SIG-M5 (cell line): ENCODE data around the gene MGLL.
"Not testable (repeated sequence)": the region's sequence is repeated elsewhere in the genome, so short reads cannot be mapped to it uniquely, and the experiment has no call there.

Experiments
- DNase-seq: peaks from one replicate; lab custom pipeline; 2025; lab: John Stamatoyannopoulos, UW

MGLL gene

DNA sequence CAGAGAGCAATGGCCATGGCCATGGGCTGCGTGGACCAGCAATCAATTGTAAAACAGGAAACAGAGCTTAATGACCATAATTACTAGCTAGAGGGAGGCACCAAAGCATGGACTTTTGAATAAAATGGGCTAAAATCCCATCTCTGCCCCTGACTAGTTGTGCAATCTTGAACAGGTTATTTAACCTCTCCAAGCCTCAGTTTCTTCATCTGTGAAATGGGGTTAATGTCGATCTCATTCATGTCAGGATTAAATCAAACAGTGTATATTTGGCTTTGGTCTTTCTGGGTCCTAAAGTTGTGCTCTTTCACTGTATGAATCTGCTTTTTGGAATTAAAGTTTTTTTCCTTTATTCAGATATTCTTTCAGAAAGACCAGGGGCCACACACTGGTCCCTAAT lies 113.5 kb downstream of the MGLL start:
- no peak for DNase-seq

DNA sequence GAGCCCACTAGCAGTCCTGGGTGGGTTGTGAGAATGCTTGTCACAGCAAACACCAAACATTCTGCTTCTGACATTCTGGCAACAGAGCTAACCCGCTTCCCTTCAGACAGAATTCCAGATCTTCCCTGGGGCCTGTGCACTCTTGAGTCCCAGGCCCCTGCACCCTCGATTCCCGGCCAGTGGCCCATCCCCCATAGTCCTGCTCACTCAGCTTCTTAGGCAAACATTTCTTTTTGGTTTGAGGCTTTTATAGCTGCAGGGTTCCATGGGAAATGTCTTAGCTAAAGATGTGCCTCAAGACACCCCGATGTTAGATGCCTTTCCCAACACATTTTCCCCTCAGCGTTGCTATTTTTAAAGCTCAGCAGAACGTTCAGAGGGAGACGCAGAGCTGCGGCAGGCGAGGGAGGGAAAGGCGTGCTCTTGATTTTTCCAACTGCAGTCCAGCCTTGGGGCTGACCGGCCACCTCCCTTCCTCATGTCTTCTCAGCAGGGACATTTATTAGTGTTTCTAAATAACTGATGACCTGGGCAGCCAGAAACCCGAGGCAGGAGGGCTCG lies 114.4 kb downstream of the MGLL start:
- DNase-seq: no peak

DNA sequence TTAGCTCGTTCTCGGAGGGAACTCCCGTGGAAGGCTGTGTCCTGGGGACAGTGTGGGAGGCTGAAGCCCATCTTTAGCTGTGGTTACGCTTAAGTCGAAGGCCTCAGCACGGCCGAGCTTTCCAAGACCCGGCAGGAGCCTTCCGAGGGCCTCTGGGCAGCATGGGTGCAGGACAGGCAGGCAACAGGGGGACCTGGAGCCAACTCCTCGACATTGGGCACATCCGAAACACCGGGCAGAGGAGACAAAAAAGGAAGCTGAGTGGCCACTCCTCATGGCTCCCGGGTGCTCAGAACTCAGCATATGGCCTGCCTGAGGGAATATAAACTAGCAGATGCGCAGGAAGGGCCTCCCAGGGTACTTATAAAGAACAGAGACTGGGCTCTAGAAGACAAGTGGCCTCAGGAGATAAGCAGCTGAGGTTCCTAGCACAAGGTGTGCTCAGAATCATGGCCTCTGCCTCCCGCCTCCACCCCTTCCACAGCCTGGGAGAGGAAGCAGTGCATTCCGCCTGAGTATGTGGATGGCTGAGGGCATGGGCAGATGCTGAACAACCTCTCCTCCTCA lies 115.4 kb downstream of the MGLL start:
- no peak for DNase-seq

DNA sequence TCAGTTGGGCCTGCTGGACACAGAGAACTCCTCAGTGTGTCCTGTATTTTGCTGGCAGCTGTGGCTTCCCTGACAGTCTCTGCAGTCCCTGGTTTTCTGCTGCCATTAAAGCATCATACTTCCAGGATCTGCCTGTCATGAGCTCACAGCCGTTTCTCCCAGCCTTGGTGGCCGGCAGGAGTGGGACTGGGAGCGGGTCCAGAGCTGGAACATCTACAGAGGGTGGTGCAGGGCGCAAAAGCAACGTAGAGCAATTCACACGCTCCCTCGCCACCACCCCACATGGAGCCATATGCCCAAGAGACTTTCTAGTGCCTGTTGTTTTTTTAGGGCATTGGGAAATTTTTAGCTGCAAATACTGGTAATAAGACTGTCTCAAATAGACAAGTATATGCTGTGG lies 116.0 kb downstream of the MGLL start:
- no peak for DNase-seq

- DNase-seq: not testable (repeated sequence)
These were observed 117.5 kb downstream of the MGLL start for GRCh38 chr3:127704840-127705239.

GRCh38 chr3:127702151-127702578 lies 120.2 kb downstream of the MGLL start:
- no peak for DNase-seq

DNA sequence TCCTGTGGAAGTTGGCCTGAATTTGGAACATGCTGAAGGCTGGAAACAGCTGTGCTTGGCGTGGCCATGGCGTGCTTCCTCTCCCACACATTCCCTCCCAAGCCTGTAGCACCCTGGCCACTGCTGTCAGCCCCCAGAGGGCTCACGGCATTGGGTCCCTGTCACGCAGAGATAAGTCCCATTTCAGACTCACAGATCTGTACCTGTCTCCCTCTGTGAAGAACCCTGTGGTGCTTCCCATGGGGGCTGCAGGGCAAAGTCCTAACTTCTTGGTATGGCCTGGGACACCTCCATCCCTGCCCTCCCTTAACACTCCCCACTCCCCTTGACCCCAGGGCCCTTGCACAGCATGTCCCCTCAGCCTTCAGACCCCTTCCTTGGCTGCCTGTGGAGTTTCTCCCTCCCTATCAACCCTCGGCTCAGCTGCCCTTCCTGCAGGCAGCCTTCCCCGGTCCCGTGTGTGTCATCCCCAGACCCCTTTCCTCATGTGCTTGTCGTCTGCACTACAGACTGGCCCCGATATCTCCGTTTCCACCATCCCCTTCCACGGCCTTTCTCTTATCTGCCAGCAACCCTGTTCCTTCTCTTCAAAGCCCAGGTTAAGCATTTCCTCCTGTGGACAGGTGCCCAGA lies 120.9 kb downstream of the MGLL start:
- DNase-seq: no peak

- no peak for DNase-seq
These were observed 121.9 kb downstream of the MGLL start for GRCh38 chr3:127700406-127700805.

GRCh38 chr3:127699416-127700300 lies 122.7 kb downstream of the MGLL start:
- DNase-seq: no peak

GRCh38 chr3:127698691-127699415 lies 123.5 kb downstream of the MGLL start:
- no peak for DNase-seq

- DNase-seq: no peak
These were observed 124.0 kb downstream of the MGLL start for GRCh38 chr3:127698286-127698685.

DNA sequence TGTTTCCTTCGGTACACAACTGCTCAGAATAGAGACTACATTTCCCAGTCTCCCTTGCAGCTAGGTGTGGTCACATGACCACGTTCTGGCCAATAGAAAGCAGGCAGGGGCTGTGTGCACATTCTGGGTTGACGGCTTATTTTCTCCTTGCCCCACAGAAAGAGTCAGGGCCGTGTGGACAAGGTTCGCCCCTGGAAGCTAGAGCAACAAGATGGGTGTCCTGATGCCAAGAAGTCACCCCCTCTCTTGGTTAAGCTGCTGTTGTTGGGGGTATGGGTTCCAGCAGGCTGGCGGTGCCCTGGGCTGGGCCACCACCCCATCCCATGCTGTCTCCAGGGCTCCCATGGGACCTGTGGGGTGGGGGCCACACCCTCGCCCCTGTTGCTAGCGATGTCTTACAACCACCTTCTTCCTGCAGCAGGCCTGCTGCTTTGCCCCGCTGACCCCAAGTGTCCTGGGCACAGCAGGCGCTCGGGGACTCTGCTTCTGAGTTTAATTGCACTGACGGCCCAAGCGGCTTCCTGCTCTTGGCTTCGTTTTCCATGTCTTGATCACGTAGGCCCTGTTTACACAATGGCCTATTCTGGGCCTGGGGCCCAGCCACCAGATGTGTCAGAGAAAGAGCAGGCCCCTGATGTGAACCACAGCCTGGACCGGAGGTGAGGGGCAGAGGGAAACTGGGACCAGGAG lies 124.6 kb downstream of the MGLL start:
- DNase-seq: no peak

- no peak for DNase-seq
These were observed 127.7 kb downstream of the MGLL start for GRCh38 chr3:127694467-127695215.

- DNase-seq: no peak
These were observed 128.9 kb downstream of the MGLL start for GRCh38 chr3:127693336-127693843.

DNA sequence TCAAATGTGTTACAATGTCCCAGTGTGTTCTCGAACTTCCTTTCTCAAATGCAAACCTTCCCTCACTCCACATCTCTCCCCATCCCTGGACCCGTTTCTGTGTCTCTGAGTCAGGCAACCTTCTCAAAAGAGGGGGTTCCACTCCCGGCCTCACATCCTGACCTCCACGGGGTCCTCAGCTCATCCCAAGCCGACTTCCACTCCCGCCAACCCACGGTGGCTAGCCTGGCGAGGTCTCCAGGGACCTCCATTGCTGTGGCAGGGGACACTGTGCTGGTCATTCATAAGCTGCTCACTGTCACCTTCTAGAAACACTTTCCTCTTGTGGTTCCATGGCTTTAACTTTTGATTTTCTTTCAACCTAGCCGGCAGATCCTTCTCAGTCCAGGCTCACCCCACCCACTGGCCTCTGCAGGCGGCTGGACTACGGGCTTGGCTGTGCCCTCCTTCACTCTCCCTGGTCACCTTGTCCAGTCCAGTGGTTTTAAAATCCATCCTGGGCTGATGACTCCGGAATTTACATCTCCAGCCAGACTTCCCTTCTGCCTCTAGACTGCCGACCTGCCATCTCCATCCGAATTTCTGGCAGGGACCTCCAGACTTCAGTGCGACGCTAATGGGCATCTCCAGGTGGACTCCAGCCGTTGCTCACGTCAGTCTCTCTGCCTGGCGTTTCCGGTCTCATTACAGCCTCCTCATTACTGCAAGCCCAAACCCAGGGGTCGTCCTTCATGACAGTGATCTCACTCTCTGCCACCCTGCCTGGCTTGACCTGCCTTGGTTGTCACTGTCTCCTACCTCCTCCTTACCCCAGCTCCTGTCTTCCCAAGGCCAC lies 129.6 kb downstream of the MGLL start:
- no peak for DNase-seq

- DNase-seq: no peak
These were observed 130.3 kb downstream of the MGLL start for GRCh38 chr3:127691974-127692373.

DNA sequence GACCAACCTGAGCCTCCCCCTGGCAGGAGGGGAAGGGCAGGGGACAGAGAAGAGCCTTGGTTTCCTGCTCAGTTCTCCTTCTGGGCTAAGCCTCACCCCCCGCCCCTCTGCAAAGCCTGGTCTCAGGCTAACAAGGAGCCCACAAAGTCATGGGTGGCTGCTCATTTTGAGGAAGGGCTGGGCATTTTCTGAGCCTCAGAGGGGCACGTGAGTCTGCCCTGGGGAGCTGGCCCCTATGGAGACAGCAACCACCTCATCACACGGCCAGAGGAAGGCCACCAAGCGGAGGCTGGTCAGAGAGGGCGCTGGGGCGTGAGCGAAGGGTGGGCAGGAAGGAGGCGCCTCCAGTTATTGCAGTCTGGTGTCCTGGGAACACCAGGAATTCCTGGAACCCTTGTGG lies 130.8 kb downstream of the MGLL start:
- no peak for DNase-seq

DNA sequence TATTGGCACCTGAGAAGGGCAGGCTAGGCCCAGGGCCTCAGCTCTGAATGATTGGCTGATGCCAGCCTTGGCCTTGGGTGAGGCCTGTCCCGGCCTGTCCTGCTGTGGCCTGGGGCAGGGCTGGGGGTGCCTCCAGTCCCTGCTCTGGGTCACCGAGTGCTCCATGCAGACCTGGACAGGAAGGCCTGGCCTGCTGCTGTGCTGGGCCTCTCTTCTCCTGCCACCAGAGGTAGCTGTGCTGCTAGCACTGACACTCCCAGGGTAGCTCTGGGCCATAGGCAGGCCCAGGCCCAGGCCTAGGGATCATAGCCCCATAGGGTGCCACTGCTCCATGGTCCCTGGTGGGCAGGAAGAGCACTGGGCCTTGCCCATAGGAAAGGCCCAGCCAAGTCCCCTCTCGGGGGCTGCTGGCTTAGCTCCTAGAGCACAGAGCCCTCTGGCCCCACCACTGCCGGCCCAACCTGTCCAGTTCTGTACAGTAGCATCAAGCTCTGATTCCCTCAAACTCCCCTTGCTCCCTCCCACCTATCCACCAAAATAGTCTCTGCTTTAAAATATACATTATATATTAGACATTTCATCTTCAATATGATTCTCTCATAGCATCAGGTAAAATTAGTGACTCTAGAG lies 131.4 kb downstream of the MGLL start:
- no peak for DNase-seq

- no peak for DNase-seq
These were observed 132.2 kb downstream of the MGLL start for GRCh38 chr3:127690106-127690505.
